HG03571 (cell line): ENCODE results near the gene PDGFRA.

Experiments used
- ATAC-seq: cut with Tn5 transposase; IDR thresholded peaks from one replicate; pipeline ENCODE4 v1.9.1; 2021; ENCODE audit not compliant: unreplicated experiment

The PDGFRA gene

GRCh38 chr4:54255881-54256280, 26.8 kb downstream of the PDGFRA start:
- ATAC-seq = no peak

DNA sequence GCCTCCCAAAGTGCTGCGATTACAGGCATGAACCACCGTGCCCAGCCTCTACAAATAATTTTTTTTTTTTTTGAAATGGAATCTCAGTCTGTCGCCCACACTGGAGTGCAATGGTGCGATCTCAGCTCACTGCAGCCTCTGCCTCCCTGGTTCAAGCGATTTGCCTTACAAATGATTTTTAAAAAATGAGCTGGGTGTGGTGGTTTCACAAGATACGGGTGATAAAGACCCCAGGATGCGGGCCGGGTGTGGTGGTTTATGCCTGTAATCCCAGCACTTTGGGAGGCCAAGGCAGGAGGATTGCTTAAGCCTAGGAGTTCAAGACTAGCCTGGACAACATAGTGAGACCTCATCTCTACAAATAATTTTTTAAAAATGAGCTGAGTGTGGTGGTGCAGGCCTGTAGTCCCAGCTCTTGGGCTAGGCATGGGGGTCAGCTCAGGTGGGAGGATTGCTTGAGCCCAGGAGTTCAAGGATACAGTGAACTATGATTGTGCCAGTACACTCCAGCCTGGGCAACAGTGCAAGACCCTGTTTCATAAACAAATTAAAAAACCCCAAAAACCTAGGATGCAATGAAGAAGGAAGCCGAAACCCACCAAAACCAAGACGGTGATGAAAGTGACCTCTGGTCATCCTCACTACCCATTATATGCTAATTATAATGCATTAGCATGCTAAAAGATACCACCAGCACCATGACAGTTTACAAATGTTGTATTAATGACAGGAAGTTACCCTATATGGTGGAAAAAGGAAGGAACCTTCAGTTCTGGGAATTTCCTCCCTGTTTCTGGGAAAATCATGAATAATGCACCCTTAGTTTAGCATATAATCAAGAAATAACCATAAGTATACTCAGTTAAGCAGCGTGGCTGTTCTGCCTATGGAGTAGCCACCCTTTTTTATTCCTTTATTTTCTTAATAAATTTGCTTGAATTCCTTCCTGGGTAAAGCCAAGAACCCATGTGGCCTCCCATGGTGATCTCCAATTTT, 27.7 kb downstream of the PDGFRA start:
- no peak for ATAC-seq

GRCh38 chr4:54265366-54265765, 36.3 kb downstream of the PDGFRA start:
- ATAC-seq = no peak

GRCh38 chr4:54268151-54268550, 39.1 kb downstream of the PDGFRA start:
- no peak for ATAC-seq

DNA sequence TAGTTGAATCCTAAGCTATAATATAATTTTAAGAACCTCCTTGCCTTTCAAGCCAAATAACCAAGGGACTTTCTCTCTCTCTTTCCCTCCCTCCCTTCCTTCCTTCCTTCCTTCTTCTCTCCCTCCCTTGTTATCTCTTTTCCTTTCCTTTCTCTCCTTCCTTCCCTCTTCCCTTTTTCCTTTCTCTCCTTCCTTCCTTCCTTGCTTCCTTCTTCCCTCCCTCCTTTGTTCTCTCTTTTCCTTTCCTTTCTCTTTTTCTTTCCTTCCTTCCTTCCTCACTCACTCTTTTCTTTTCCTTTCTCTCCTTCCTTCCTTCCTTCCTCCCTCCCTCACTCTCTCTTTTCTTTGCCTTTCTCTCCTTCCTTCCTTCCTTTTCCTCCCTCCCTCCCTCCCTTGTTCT, 42.4 kb downstream of the PDGFRA start:
- ATAC-seq = no peak

DNA sequence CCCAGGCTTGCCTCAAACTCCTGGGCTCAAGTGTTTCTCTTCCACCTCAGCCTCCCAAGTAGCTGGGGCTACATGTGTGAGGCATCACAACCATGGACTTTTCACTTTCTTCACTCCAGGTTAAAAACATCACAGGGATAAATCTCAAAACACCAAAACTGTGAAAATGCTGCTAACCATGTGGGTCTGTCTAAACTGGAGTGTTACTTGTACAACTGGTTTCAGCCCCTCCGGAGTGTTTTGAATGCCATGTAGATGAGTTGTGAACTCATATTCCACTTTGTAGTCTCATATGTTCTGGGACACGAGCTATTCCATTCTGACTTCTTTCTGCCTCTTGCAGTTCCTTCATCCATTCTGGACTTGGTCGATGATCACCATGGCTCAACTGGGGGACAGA, 43.0 kb downstream of the PDGFRA start:
- ATAC-seq = no peak

DNA sequence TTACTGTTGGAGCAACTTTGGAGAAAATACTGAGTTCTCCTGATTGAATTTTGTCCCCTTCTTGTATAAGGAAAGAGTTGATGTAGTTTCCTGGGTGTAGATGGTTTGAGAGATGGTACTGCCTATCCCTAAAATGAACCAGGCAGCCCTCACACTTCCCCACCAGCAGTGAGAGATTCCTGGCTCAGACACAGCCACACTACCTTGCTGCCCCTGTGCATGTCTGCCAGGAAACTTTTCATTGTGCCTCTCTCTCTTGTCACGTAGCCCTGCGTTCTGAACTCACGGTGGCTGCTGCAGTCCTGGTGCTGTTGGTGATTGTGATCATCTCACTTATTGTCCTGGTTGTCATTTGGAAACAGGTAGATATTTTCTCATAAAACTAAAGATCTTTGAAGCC, 45.2 kb downstream of the PDGFRA start:
- no peak for ATAC-seq

DNA sequence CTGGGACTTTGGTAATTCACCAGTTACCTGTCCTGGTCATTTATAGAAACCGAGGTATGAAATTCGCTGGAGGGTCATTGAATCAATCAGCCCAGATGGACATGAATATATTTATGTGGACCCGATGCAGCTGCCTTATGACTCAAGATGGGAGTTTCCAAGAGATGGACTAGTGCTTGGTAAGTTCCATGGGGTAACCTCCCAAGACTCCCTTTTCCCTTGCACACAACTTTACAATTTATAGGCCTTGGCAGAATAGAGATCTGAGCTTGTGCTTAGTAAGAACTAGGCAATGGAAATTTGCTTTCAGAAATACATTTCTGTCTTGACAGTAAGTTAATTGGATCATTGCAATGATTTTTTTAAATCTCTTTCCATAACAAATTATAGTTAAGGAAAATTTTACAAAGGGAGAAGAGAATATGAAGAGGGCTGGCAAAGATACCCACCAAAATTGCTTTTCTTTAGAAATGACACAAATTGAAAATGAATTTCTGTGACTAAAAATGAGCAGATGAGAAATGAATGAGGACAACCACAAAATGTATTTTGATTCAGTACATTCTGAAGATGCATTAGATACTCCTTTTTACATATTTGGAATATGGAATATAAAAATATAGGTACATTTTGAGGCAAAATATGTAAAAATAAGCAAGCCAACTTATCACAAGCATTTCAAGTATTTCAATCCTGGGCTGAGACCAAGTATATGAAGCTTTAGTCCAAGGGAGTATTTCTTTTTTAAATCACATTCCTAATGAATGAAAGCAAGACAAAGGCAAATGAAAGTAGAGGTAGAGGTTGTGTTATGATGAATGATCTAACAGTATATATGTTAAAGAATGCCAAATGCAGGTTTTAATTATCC, 45.9 kb downstream of the PDGFRA start:
- ATAC-seq = no peak

- ATAC-seq = no peak
Observed at GRCh38 chr4:54276641-54277430, 47.7 kb downstream of the PDGFRA start.

DNA sequence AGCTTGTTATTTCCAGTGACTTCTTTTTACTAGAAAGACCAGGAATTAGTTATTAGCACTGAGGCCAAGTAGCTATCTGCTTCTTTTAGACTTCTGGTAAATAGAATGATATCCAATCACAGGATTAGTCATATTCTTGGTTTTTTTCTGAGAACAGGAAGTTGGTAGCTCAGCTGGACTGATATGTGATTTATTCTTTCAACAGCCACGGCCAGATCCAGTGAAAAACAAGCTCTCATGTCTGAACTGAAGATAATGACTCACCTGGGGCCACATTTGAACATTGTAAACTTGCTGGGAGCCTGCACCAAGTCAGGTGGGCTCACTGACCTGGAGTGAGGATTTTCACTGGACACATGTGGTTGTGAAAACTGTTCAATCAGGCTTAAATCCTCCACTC, 48.6 kb downstream of the PDGFRA start:
- ATAC-seq = peak; percentile 60

- ATAC-seq = no peak
Observed at GRCh38 chr4:54278216-54278615, 49.1 kb downstream of the PDGFRA start.

DNA sequence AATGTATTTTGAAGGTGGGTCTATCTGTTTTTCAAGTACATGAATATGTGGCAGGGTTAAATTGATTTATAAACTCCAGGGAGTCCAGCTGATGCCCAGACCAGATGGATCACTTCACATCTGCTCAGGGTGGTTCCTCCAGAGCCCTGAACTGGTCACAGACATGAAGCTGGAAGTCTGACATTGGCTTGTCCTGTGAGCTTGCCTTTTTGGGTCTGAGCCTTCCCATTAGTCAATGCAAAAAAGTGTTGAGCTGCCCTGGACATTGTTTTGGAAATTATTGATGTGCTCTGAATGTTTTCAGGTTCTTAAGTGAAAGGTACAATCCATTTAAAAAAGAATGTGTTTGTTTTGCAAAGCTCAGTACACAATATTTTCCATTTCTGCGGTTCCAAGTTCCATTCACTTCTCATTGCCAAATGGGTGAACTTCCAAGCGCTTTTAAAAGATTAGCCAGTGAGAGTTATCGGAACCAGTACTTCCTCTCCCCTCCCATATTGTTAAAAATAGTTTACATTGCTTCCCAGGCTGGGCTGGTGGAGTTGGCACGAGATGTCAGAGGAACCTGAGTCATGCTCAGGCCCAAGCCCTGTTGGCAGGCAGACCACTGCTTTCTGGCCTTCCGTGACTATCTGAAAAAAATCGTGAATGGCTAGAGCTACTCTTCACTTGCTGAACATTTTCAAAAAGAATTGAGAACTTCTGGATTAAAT, 52.1 kb downstream of the PDGFRA start:
- no peak for ATAC-seq

GRCh38 chr4:54282837-54283236, 53.7 kb downstream of the PDGFRA start:
- ATAC-seq = no peak

- ATAC-seq = no peak
Observed at GRCh38 chr4:54289316-54289715, 60.2 kb downstream of the PDGFRA start.

DNA sequence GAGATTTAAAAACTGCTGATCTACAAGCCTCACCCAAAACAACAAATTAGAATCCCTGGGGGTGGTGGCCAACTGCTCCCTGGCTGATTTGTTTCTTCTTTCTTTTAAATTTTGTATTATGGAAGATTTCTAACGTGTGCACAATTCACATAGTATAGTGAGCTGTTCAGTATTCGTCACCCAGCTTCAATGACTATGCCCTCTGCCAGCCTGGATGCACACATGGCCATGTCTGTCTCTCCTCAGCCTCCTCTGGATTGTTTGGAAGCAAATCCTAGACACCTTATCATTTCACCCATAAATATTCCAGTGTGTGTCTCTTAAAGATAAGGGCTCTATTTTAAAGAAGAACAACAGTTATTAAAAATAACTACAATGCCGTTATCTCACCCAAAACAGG, 61.9 kb downstream of the PDGFRA start:
- ATAC-seq = no peak

- no peak for ATAC-seq
Observed at GRCh38 chr4:54296548-54297203, 67.6 kb downstream of the PDGFRA start.

GRCh38 chr4:54308110-54308509, 79.0 kb downstream of the PDGFRA start:
- no peak for ATAC-seq

DNA sequence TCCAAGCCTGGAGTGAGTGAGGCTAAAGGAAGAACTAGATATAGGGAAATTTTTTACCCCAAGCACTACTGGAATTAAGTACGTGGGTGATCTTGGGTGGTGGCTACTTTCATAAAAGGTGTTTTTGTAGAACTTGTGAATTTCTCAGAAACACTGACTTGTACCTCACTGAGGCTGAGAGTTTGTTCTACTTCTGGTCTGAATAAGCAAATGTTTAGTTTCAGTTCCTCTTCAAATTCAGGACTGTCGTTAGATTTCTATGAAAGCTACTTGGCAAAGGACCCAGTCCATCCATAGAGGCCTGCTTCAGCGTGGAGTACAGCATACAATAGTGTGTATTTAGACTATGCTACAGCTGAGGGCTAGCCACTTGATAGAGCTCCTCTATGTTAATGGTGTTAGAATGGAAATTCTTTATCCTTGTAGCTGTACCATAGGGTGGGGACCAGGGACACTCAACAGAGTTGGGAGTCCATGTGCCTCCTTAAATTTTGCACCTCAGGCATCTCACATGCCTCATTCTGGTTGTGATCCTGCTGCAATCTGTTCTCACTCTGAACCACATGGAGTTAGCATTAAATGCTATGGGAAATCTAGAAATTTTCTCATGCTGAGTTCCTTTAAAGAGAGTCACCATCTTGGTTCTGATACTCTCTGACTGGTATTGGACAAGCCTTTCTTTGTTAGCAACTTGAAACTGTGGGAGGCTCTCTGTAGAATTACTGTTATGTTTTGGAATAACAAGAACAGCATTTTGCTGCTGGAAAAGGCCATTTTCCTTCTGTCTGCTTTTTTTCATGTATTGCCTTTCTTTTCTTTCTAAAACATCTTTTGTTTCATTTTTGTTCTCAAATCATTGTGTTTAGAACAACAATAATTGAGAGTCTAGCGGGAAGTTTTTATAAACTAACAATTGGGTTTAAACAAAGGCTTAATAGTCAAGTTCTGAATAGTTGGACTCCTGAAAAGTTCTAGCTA, 86.8 kb downstream of the PDGFRA start:
- ATAC-seq = peak; percentile 98

GRCh38 chr4:54317690-54318089, 88.6 kb downstream of the PDGFRA start:
- ATAC-seq = no peak
